Measurements from ENCODE around the gene LCN9.

GRCh38 chr9:135676891-135677290 is 13.8 kb downstream of the LCN9 start:
- TF ChIP-seq, protein P1, sequence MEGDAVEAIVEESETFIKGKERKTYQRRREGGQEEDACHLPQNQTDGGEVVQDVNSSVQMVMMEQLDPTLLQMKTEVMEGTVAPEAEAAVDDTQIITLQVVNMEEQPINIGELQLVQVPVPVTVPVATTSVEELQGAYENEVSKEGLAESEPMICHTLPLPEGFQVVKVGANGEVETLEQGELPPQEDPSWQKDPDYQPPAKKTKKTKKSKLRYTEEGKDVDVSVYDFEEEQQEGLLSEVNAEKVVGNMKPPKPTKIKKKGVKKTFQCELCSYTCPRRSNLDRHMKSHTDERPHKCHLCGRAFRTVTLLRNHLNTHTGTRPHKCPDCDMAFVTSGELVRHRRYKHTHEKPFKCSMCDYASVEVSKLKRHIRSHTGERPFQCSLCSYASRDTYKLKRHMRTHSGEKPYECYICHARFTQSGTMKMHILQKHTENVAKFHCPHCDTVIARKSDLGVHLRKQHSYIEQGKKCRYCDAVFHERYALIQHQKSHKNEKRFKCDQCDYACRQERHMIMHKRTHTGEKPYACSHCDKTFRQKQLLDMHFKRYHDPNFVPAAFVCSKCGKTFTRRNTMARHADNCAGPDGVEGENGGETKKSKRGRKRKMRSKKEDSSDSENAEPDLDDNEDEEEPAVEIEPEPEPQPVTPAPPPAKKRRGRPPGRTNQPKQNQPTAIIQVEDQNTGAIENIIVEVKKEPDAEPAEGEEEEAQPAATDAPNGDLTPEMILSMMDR (IDR thresholded peaks at IDR 0.05; ENCODE audit: low read depth, low read length, missing input control): no peak
- TF ChIP-seq EGR1 (IDR thresholded peaks at IDR 0.05; ENCODE audit: low read depth in 2 of 2): no peak
- TF ChIP-seq MAX (IDR thresholded peaks at IDR 0.05): no peak
- TF ChIP-seq REST (IDR thresholded peaks at IDR 0.05): no peak
- no peak for TF ChIP-seq JUND (IDR thresholded peaks at IDR 0.05)

Measured in liver (tissue), 3 donors.